ENCODE results near the gene ANKRD50.

Gene ANKRD50

GRCh38 chr4:124748965-124749364 lies 36.4 kb upstream of the ANKRD50 start:
- H3K27ac ChIP-seq, result no peak overlapping the region
- DNase-seq (ENCODE audit: low spot score), result no peak
- CTCF ChIA-PET, result no interaction called here
- POLR2A ChIA-PET (ENCODE audit: low non-redundant PET), result no interaction called here
- no peak for TF ChIP-seq CTCF (conservative IDR thresholded peaks at IDR 0.05; ENCODE audit: low read depth)

DNA sequence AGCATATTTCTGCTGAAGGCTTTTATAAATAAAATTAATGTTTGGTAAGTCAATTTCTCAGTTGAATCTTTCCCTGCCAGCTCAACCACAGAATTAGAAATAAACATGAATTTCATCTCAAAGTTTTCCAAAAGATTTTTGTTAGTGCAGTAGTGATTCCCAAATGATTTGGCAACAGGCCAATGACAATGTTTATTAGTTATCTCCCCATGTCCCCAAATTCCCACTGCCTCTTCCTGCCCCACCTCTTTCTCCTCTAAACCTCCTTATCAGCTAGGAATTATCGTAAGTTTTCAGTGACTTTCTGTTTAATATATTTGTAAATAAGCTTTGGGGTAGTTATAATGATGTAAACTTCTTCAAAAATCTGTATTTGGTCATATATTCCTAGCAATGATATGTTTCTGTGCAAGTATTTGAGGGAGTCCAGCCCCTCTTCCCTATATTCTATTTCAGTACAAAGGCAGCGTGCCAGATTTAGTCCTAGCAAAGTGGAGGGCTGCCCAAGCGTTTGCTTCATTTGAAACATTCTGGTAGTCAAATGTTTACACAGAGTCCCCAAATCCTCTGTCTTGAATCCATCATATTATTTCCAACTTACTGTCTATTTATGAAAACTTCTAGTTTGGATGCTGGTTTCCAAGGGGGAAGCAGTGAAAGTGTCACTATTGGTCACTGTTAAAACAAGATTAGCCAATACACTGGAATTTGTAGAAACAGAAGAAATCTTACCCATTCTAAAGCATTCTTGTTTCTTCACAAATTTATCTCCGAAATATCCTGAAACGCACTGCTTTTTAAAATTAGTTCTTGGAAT lies 33.7 kb upstream of the ANKRD50 start:
- H3K27ac ChIP-seq, result no peak overlapping the region
- DNase-seq (ENCODE audit: low spot score), result no peak
- TF ChIP-seq CTCF (conservative IDR thresholded peaks at IDR 0.05; ENCODE audit: low read depth), result no peak
- CTCF ChIA-PET, result interaction anchor here (0.6 kb wide), 2 partner anchors 157 to 242 kb away, joined by 3 to 4 read pairs; no protein-coding TSS in a partner anchor
- POLR2A ChIA-PET (ENCODE audit: low non-redundant PET), result no interaction called here

DNA sequence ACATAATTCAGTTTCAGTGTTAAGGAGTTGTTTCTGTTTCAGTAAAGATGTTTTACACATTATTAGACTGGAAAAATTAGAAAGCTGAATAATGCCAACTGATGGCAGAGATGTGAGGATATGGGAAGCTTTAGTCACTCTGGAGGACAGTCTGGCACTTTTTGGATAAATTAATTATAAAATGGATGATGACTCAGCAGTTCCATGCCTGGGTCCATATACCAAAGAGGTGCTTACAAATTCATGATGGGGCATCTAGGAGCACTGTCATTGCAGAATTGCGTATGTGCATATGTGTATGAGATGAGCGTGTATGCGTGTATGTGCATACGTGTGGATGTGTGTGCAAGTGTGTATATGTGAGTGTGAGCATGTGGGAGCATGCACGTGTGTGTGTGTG lies 31.2 kb upstream of the ANKRD50 start:
- no peak for DNase-seq (ENCODE audit: low spot score)
- H3K27ac ChIP-seq, result no peak overlapping the region
- ChIA-PET CTCF (no interaction called here), POLR2A (ENCODE audit: low non-redundant PET) (no interaction called here)
- TF ChIP-seq CTCF (conservative IDR thresholded peaks at IDR 0.05; ENCODE audit: low read depth), result no peak

DNA sequence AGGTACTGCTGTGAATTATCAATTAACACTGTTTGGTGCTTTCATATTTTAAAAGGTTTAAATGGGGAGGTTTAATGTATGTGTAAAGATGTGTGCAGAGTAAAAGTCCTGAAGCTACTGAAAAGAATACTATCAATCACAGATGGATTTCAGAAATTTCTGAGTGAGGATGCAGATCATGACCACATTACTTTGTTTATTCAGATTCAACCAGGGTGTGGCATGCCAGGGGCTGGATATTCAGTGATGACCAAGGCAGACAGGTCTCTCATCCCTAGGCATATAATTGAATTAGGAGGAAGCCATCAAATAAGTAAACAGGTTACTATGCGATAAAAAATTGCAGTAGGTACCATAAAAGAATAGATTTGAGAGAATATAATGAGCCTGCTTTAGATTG lies 28.0 kb upstream of the ANKRD50 start:
- no peak for TF ChIP-seq CTCF (conservative IDR thresholded peaks at IDR 0.05; ENCODE audit: low read depth)
- ChIA-PET POLR2A (ENCODE audit: low non-redundant PET) (no interaction called here), CTCF (no interaction called here)
- H3K27ac ChIP-seq, result no peak overlapping the region
- no peak for DNase-seq (ENCODE audit: low spot score)

DNA sequence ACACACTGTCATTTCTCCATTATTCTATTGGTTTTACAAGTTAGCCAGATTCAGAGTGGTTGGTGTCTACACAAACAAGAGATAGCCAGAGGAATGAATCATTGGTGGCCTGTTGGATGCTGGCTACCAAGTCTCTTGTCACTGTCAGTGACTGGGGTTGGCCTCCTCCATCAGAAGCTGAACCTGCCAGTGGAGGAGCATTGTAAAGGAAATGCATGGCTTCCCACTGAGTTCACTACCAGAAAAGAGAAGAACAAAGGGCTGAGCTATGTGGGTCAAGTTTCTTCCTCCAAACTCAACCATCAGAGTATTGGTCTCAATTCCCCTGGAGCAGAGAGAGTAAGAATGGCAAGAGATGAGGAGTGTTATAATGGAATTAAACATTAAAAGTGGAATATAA lies 26.5 kb upstream of the ANKRD50 start:
- H3K27ac ChIP-seq, result no peak overlapping the region
- POLR2A ChIA-PET (ENCODE audit: low non-redundant PET), result no interaction called here
- DNase-seq (ENCODE audit: low spot score), result no peak
- CTCF ChIA-PET, result no interaction called here
- TF ChIP-seq CTCF (conservative IDR thresholded peaks at IDR 0.05; ENCODE audit: low read depth), result no peak

- H3K27ac ChIP-seq, result no peak overlapping the region
- ChIA-PET POLR2A (ENCODE audit: low non-redundant PET) (no interaction called here), CTCF (no interaction called here)
- TF ChIP-seq CTCF (conservative IDR thresholded peaks at IDR 0.05; ENCODE audit: low read depth), result no peak
- no peak for DNase-seq (ENCODE audit: low spot score)
Observed at GRCh38 chr4:124737619-124738018, 25.1 kb upstream of the ANKRD50 start.

Measured in RWPE1 (cell line).